C4-2B (cell line): Measurements from ENCODE around the gene EIF3L.

Source experiments
- H3K27ac ChIP-seq: fragments of 450-650 bp; 2 replicates; pipeline ENCODE4 v1.5.1; 2017
- CTCF ChIP-seq: fragments of 450-650 bp; conservative IDR thresholded peaks from 2 replicates; pipeline ENCODE4 v1.5.1; 2017; ENCODE audit warnings: mild to moderate bottlenecking
- ZFX ChIP-seq: fragments of 450-650 bp; IDR thresholded peaks from 2 replicates; pipeline ENCODE4 v1.6.1; 2017

The EIF3L gene

GRCh38 chr22:37804881-37805809 is 44.1 kb upstream of the EIF3L start:
- TF ChIP-seq CTCF (no peak), ZFX (peak; percentile 68; the same call in 1 of the 2 replicates)
- H3K27ac ChIP-seq: peak overlapping the region; percentile 98

GRCh38 chr22:37805810-37806277 is 43.4 kb upstream of the EIF3L start:
- TF ChIP-seq CTCF: no peak
- peak overlapping the region; percentile 98 for H3K27ac ChIP-seq

- H3K27ac ChIP-seq: peak overlapping the region; percentile 98
- TF ChIP-seq CTCF (no peak), ZFX (no peak)
Observed at GRCh38 chr22:37806409-37807333, 42.5 kb upstream of the EIF3L start.

GRCh38 chr22:37807410-37808293 is 41.6 kb upstream of the EIF3L start, which contains the start of gene GCAT:
Gene GCAT, plus strand, starts transcription at chr22:37807934. Its CDS starts 34 bp downstream, at chr22:37807968.
- peak within 1 kb of the TSS; percentile 98 for H3K27ac ChIP-seq
- TF ChIP-seq CTCF (no peak), ZFX (peak; percentile 27; the same call in 1 of the 2 replicates)

- peak overlapping the region; percentile 98 for H3K27ac ChIP-seq
- no peak for TF ChIP-seq ZFX
- no peak for TF ChIP-seq CTCF
Observed at GRCh38 chr22:37808294-37808657, 40.9 kb upstream of the EIF3L start.

GRCh38 chr22:37809672-37810333 is 39.4 kb upstream of the EIF3L start:
- no peak overlapping the region; the same call in 1 of the 2 replicates for H3K27ac ChIP-seq
- TF ChIP-seq CTCF: no peak
- TF ChIP-seq ZFX: no peak
